NCI-H2227 (cell line): ENCODE data around the gene RILPL2.
"Not testable (repeated sequence)": the region's sequence is repeated elsewhere in the genome, so short reads cannot be mapped to it uniquely, and the experiment has no call there.

Source experiments
- DNase-seq: peaks from one replicate; lab custom pipeline; 2025; ENCODE audit not compliant: unreplicated experiment; lab: John Stamatoyannopoulos, UW

The RILPL2 gene

GRCh38 chr12:123384994-123385376 is 51.5 kb downstream of the RILPL2 start:
- DNase-seq = no peak

- DNase-seq = peak; percentile 59
These were observed 52.0 kb downstream of the RILPL2 start for GRCh38 chr12:123384318-123384993.

GRCh38 chr12:123382684-123383083 is 53.8 kb downstream of the RILPL2 start:
- no peak for DNase-seq

GRCh38 chr12:123379391-123379790 is 57.1 kb downstream of the RILPL2 start:
- no peak for DNase-seq

GRCh38 chr12:123372415-123372814 is 64.1 kb downstream of the RILPL2 start:
- DNase-seq = not testable (repeated sequence)

- DNase-seq = not testable (repeated sequence)
These were observed 64.7 kb downstream of the RILPL2 start for GRCh38 chr12:123371667-123372368.

GRCh38 chr12:123369229-123369628 is 67.3 kb downstream of the RILPL2 start:
- DNase-seq = no peak

GRCh38 chr12:123368431-123368830 is 68.1 kb downstream of the RILPL2 start:
- not testable (repeated sequence) for DNase-seq

GRCh38 chr12:123367511-123367910 is 69.0 kb downstream of the RILPL2 start:
- no peak for DNase-seq
